GM23338 (cell line): ENCODE data around the gene SORL1. TPM values are rescaled to one million over a fixed set of nuclear protein-coding genes. Genes with fewer than 3 reads are reported as not detected.

Source experiments
- ATAC-seq: fragments of 200-7000 bp; cut with Tn5 transposase; 3 replicates; pipeline ENCODE4 v1.9.1; 2020
- DNase-seq: peaks from one replicate; pipeline ENCODE4 v3.0.0-alpha.2; 2015; ENCODE audit warnings: low spot score
- H2AFZ ChIP-seq: fragments of 200-600 bp; sonication (generic); 2 replicates; pipeline ENCODE4 v1.8.0; 2016; ENCODE audit warnings: antibody characterized with exemption, mild to moderate bottlenecking, moderate library complexity
- H3F3A ChIP-seq: fragments of 200-600 bp; sonication (generic); replicated peaks from 2 replicates; pipeline ENCODE4 v1.8.0; 2017; ENCODE audit warnings: antibody characterized with exemption, mixed run types, low read depth
- H3K27ac ChIP-seq: fragments of 200-600 bp; sonication (generic); 2 replicates; pipeline ENCODE4 v1.6.1; 2016; ENCODE audit warnings: low read depth
- H3K27me3 ChIP-seq: fragments of 200-600 bp; sonication (generic); 2 replicates; pipeline ENCODE4 v1.8.0; 2016; ENCODE audit warnings: mild to moderate bottlenecking, mixed run types, moderate library complexity; ENCODE audit not compliant: insufficient read depth
- H3K36me3 ChIP-seq: fragments of 200-600 bp; sonication (generic); 2 replicates; pipeline ENCODE4 v1.8.0; 2016; ENCODE audit warnings: mild to moderate bottlenecking; ENCODE audit not compliant: insufficient read depth
- H3K4me1 ChIP-seq: fragments of 200-600 bp; sonication (generic); 2 replicates; pipeline ENCODE4 v1.8.0; 2016; ENCODE audit warnings: mild to moderate bottlenecking, moderate library complexity; ENCODE audit not compliant: insufficient read depth
- H3K4me2 ChIP-seq: fragments of 200-600 bp; sonication (generic); 2 replicates; pipeline ENCODE4 v1.7.1; 2017; ENCODE audit warnings: mixed run types
- H3K4me3 ChIP-seq: fragments of 200-600 bp; sonication (generic); 2 replicates; pipeline ENCODE4 v1.6.1; 2016; ENCODE audit warnings: mixed run types
- H3K79me2 ChIP-seq: fragments of 200-600 bp; sonication (generic); replicated peaks from 2 replicates; pipeline ENCODE4 v1.8.0; 2017; ENCODE audit warnings: mild to moderate bottlenecking; ENCODE audit not compliant: insufficient read depth
- H3K9me2 ChIP-seq: fragments of 200-600 bp; sonication (generic); 2 replicates; pipeline ENCODE4 v1.8.0; 2017; ENCODE audit not compliant: insufficient read depth
- H4K20me1 ChIP-seq: fragments of 200-600 bp; sonication (generic); replicated peaks from 2 replicates; pipeline ENCODE4 v1.8.0; 2017; ENCODE audit warnings: mild to moderate bottlenecking; ENCODE audit not compliant: insufficient read depth
- H3K27ac Mint-ChIP-seq: 2 replicates; pipeline ENCODE4 v1.8.0; 2020; ENCODE audit warnings: inconsistent platforms, mild to moderate bottlenecking, moderate library complexity, mixed read lengths
- H3K27me3 Mint-ChIP-seq: 3 replicates; pipeline ENCODE4 v1.8.0; 2022; ENCODE audit warnings: low read depth, mild to moderate bottlenecking, moderate library complexity, mixed read lengths, inconsistent platforms; ENCODE audit not compliant: insufficient read depth, poor library complexity
- H3K36me3 Mint-ChIP-seq: 3 replicates; pipeline ENCODE4 v1.8.0; 2021; ENCODE audit warnings: low read depth, mild to moderate bottlenecking, inconsistent platforms, moderate library complexity, mixed read lengths
- H3K4me1 Mint-ChIP-seq: 3 replicates; pipeline ENCODE4 v1.8.0; 2020; ENCODE audit warnings: mild to moderate bottlenecking, inconsistent platforms, mixed read lengths
- H3K4me3 Mint-ChIP-seq: 3 replicates; pipeline ENCODE4 v1.8.0; 2021; ENCODE audit warnings: moderate library complexity, mild to moderate bottlenecking, inconsistent platforms, mixed read lengths
- H3K9me3 Mint-ChIP-seq: 3 replicates; pipeline ENCODE4 v1.8.0; 2020; ENCODE audit warnings: moderate library complexity, mild to moderate bottlenecking, inconsistent platforms, mixed read lengths
- CREB1 ChIP-seq: fragments of 250-450 bp; sonication (Bioruptor Pico); IDR thresholded peaks from 2 replicates; pipeline ENCODE4 v1.5.0; 2020; ENCODE audit warnings: low read depth, mild to moderate bottlenecking, moderate library complexity
- CTCF ChIP-seq, 2 experiments: fragments of 200-600 bp in 1 of 2; sonication (generic) in 1 of 2; conservative IDR thresholded peaks; 2 replicates each; pipeline versions ENCODE4 v1.5.1 to v1.6.1; 2016 to 2017; ENCODE audit warnings: antibody characterized with exemption in 2 of 2, low read depth in 2 of 2, mild to moderate bottlenecking in 2 of 2, moderate library complexity in 1 of 2
- EZH2phosphoT487 ChIP-seq: fragments of 200-600 bp; sonication (generic); IDR thresholded peaks from one replicate; pipeline ENCODE4 v1.8.1; 2018; ENCODE audit warnings: antibody characterized with exemption; ENCODE audit not compliant: unreplicated experiment
- JUNB ChIP-seq: IDR thresholded peaks from one replicate; pipeline ENCODE4 v1.6.1; 2016; ENCODE audit warnings: antibody characterized with exemption; ENCODE audit not compliant: unreplicated experiment
- NANOG ChIP-seq: IDR thresholded peaks from 2 replicates; pipeline ENCODE4 v1.6.1; 2016; ENCODE audit warnings: antibody characterized with exemption, borderline replicate concordance
- REST ChIP-seq: IDR thresholded peaks from one replicate; pipeline ENCODE4 v1.6.1; 2018; ENCODE audit warnings: antibody characterized with exemption; ENCODE audit not compliant: unreplicated experiment
- STAT1 ChIP-seq: IDR thresholded peaks from one replicate; pipeline ENCODE4 v1.6.1; 2016; ENCODE audit warnings: antibody characterized with exemption; ENCODE audit not compliant: unreplicated experiment
- ZNF114 ChIP-seq: fragments of 250-450 bp; sonication (Bioruptor Pico); IDR thresholded peaks from 2 replicates; pipeline ENCODE4 v1.5.0; 2020; ENCODE audit warnings: mild to moderate bottlenecking, moderate library complexity
- polyA plus RNA-seq: library from polyadenylated mRNA; unstranded; fragments of >200 nt; fragmentation: Nextera tagmentation; extraction: Ambion mirVana; gene quantifications from 2 replicates; pipeline ENCODE4 v1.2.1, GENCODE V29; 2016
- total RNA-seq: library from RNA; depleted of rRNA; stranded (reverse); fragments of >200 nt; shearing (Covaris generic); gene quantifications from 2 replicates; pipeline ENCODE4 v1.2.3, GENCODE V29; 2014
- TF ChIP-seq, protein P1 (sequence below): IDR thresholded peaks from 2 replicates; pipeline ENCODE4 v1.6.1; 2016; ENCODE audit warnings: antibody characterized with exemption

The SORL1 gene
- total and polyA plus RNA-seq, 2 experiments from 2014 or later: 23.0 to 78.8 TPM

DNA sequence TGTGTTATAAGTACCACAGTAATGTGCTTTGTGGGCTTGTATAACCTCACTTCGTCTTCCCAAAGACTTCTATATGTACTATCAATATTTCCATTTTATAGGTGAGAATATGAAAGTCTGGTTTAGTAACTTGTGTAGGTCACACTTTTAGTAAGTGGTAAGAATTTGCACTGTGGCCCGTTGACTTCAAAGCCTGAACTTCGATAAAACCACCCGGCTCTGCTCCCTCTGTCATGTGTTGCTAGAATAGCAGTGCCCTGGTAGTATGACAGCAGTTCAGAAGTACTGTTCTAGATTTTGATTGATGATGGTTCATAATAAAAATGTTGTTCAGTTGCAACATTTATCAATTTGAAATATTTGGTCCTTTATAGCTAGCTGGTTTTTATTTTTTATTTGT is 110.9 kb downstream of the SORL1 start:
- H2AFZ ChIP-seq: no peak overlapping the region
- H3K4me1 ChIP-seq: 0 out of 2 replicates have a peak, but pooled peaks cover 4% of the 10 kb centered on the region
- H3F3A ChIP-seq: no peaks in the 10 kb centered on the region
- Mint-ChIP-seq H3K9me3 (no peaks in the 10 kb centered on the region), H3K36me3 (peaks cover 41% of the 10 kb centered on the region), H3K27ac (no peak overlapping the region), H3K4me3 (no peak overlapping the region), H3K4me1 (peaks cover 6% of the 10 kb centered on the region), H3K27me3 (peaks cover 2% of the 10 kb centered on the region)
- H3K4me3 ChIP-seq: no peak overlapping the region
- peaks cover 13% of the 10 kb centered on the region; the same call in 1 of the 2 replicates for H3K79me2 ChIP-seq
- no peaks in the 10 kb centered on the region for H3K27me3 ChIP-seq
- DNase-seq: no peak
- no peaks in the 10 kb centered on the region; the same call in 1 of the 2 replicates for H4K20me1 ChIP-seq
- peaks cover 20% of the 10 kb centered on the region for H3K36me3 ChIP-seq
- TF ChIP-seq STAT1: no peak
- H3K27ac ChIP-seq: no peak overlapping the region
- ATAC-seq: no peak
- no peak overlapping the region for H3K4me2 ChIP-seq
- H3K9me2 ChIP-seq: no peaks in the 10 kb centered on the region

DNA sequence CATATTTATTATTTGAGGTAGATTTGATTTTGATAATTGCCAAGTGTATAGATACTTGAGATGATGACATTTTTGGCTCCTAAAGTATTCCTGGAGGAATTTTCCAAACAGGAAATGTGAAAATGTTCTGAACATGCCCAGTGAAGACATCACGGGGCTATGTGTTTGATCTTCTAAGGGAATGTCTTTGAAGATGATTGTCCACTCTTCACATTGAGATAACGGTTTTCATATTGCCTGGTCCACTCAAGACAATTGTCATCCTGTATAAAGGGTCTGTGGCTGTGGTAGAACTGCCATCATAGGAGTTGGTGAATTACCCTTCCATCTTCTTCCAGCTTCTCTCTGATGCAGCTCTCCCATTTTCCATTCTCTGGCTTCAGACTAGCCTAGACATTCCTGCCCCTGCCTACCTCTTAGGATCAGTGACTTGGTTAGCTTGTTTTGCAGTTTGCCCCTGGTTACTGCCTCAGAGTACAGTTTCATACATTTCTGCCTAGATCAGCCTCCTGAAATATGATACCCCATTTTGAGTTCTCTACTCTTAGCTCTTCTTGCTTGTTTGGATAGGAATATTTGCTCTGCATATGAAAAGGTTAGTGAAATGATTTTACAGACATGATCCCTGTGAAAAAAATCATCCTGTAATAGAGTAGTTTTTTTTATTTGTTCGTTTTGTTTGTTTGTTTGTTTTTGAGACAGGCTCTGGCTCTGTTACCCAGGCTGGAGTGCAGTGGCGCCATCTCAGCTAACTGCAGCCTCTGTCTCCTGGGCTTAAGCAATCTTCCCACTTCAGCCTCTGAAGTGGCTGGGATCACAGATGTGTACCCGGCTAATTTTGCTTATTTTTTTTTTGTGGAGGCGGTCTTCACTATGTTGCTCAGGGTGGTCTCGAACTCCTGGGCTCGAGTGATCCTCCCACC is 112.0 kb downstream of the SORL1 start:
- Histone ChIP-seq H2AFZ (no peak overlapping the region), H3K27ac (no peak overlapping the region), H3K27me3 (no peaks in the 10 kb centered on the region), H3K9me2 (no peaks in the 10 kb centered on the region), H3K4me1 (0 out of 2 replicates have a peak, but pooled peaks cover 4% of the 10 kb centered on the region), H3K4me3 (no peak overlapping the region), H3K36me3 (peaks cover 20% of the 10 kb centered on the region), H3K4me2 (no peak overlapping the region), H3F3A (no peaks in the 10 kb centered on the region), H4K20me1 (no peaks in the 10 kb centered on the region; the same call in 1 of the 2 replicates), H3K79me2 (peaks cover 13% of the 10 kb centered on the region; the same call in 1 of the 2 replicates)
- Mint-ChIP-seq H3K4me1 (peaks cover 6% of the 10 kb centered on the region), H3K27me3 (peaks cover 2% of the 10 kb centered on the region), H3K4me3 (no peak overlapping the region), H3K9me3 (no peaks in the 10 kb centered on the region), H3K27ac (no peak overlapping the region), H3K36me3 (peaks cover 41% of the 10 kb centered on the region)
- DNase-seq (no peak), ATAC-seq (no peak)
- TF ChIP-seq JUNB (no peak), REST (no peak), NANOG (no peak), STAT1 (no peak), EZH2phosphoT487 (no peak), CTCF (conservative IDR thresholded peaks at IDR 0.05; ENCODE audit: low read depth in 2 of 2) (no peak), CREB1 (CRISPR knock-in tag) (no peak), ZNF114 (CRISPR knock-in tag) (no peak)
- TF ChIP-seq, protein P1, sequence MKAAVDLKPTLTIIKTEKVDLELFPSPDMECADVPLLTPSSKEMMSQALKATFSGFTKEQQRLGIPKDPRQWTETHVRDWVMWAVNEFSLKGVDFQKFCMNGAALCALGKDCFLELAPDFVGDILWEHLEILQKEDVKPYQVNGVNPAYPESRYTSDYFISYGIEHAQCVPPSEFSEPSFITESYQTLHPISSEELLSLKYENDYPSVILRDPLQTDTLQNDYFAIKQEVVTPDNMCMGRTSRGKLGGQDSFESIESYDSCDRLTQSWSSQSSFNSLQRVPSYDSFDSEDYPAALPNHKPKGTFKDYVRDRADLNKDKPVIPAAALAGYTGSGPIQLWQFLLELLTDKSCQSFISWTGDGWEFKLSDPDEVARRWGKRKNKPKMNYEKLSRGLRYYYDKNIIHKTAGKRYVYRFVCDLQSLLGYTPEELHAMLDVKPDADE: no peak
